ENCODE data around the gene LSR. TPM values are rescaled to one million over a fixed set of nuclear protein-coding genes. Genes with fewer than 3 reads are reported as not detected.

LSR gene
- polyA plus RNA-seq, 1 donor, result 3.7 TPM

GRCh38 chr19:35247526-35248309, 1.1 kb upstream of the LSR start:
- no peak for DNase-seq (ENCODE audit: low read depth)

DNA sequence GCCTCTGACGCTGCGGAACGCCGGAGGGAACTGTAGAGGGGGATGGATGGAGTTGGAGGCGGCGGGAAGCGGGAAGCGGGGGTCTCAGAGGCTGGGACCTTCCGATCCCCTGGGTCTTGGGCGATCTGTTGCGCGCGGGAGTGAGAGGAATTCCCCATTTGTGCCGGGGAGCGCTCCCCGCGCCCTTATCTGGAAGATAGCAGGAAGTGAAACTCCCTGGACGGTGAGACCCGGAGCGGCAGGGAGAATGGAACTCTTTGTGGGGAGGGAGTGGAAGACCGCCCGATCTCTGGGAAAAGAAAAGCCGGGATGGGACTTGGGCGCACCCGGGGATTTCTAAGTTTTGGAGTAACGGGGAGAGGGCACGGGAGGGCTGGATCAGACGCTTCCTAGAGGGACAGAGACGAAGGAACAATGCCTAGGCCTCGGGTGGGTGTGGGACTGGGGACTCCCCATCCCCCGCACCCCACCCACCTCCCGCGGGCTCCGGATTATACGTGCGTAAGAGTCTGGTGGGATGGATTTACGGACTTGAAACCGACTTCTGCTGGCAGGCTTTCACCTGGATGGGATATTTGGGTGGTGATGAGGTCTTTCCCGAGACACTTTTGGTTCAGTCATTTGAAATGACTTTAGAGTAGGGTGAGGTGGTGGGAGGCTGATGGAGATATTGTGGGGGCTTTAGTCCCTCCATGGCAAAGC, 495 bp downstream of the LSR start:
- no peak for DNase-seq (ENCODE audit: low read depth)

- no peak for DNase-seq (ENCODE audit: low read depth)
Measured at GRCh38 chr19:35249848-35250711, 1.3 kb downstream of the LSR start.

DNA sequence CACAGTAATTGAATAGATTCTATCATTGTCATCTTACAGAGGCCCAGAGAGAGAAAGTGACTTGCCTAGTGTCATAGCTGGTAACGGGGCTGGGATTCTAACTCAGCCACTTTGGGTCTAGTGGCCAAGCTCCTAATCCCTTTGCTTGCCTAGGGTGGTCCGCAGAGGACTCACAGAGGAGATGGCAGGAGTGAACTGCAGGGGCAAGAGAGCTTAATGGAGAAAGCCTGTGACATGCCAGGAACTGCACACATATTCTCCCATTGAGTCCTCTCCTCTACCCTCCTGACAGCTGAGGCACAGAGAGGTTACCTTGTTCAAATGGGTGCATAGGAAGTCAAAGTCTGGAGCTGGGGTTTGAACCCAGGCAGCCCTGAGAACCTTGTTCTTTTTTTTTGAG, 2.7 kb downstream of the LSR start:
- DNase-seq (ENCODE audit: low read depth), result no peak

- DNase-seq (ENCODE audit: low read depth), result no peak
Measured at GRCh38 chr19:35253316-35254286, 4.8 kb downstream of the LSR start.

DNA sequence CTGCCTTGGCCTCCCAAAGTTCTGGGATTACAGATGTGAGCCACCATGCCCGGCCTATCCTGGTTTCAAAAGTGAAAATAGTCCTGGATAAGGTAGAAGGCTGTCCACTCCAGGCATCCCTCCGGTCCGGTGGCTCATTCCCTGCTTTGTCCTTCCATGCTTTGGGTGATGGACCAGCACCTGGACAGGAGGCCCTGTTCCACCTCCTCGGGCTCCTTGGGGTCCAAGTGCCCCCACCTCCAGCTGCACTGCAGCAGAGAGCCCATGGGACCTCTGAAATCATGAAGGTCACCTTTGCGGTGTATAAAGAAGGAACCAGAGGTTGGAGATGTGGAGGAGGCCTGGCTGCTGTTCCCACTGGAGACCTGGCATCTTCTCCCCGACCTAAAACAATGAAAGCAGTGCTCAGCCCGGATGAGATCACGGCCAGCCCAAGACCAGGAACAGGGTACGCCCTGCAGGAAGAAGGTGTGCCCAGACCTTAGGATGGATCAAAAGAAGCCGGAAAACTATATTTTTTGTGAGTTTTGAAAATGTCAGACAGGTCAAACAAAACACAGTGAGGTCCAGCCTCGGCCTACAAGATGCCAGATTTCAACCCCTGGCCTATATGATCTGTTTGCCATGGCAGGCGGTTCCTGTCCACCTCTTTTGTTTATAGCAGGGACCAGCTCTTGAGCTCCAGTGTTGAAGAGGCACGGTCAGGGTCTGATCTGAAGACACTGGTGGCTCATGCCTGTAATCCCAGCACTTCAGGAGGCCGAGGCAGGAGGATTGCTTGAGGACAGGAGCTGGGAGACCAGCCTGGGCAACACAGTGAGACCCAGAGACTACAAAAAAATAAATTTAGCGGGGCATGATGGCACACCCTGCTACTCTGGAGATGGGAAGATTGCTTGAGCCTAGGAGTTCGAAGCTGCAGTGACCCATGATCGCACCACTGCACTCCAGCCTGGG, 5.8 kb downstream of the LSR start:
- no peak for DNase-seq (ENCODE audit: low read depth)

DNA sequence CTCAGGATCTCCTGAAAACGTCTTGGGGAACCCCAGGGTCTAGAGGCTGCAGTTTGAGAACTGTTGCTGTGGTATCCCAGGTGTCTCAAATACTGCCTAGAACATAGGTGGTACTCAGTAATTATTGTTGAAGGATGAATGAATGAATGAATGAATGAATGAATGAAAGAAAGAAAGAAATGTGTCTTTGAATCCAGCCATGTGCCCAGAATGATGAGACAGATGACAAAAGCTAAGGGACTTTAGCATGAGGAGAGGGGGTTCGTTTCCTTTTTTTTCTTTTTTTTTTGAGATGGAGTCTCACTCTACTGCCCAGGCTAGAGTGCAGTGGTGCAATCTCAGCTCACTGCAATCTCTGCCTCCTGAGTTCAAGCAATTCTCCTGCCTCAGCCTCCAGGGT, 7.8 kb downstream of the LSR start:
- DNase-seq (ENCODE audit: low read depth), result no peak

- DNase-seq (ENCODE audit: low read depth), result no peak
Measured at GRCh38 chr19:35257113-35257461, 8.3 kb downstream of the LSR start.

GRCh38 chr19:35260694-35261304, 12.0 kb downstream of the LSR start:
- no peak for DNase-seq (ENCODE audit: low read depth)

GRCh38 chr19:35261356-35262100, 12.7 kb downstream of the LSR start:
- no peak for DNase-seq (ENCODE audit: low read depth)

GRCh38 chr19:35262101-35262761, 13.4 kb downstream of the LSR start:
- no peak for DNase-seq (ENCODE audit: low read depth)

- no peak for DNase-seq (ENCODE audit: low read depth)
Measured at GRCh38 chr19:35264268-35265125, 15.7 kb downstream of the LSR start.

- no peak for DNase-seq (ENCODE audit: low read depth)
Measured at GRCh38 chr19:35265126-35265899, 16.5 kb downstream of the LSR start.

DNA sequence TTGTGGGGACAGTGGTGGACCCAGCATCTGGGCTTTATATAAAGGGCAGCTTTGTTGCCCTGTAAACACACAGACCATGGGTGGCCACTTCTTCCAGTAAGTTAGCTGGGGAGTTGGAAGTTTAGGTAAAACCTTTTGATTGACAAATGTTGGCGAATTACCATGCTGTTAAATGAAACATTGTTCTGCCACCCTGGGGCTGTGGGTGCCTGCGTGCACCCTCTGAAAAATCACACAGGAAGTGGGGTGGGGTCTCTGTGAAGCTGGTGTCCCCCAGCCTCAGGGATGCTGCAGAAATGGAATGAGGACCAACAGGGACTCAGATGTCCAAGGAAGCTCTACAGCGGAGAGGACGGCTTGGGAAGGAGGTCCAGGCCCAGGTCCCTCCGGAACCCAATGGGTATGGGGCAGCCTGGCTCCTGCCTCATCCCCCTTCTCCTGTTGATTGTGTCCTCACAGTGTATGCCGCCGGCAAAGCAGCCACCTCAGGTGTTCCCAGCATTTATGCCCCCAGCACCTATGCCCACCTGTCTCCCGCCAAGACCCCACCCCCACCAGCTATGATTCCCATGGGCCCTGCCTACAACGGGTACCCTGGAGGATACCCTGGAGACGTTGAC, 17.2 kb downstream of the LSR start:
- no peak for DNase-seq (ENCODE audit: low read depth)

- no peak for DNase-seq (ENCODE audit: low read depth)
Measured at GRCh38 chr19:35266520-35267352, 17.9 kb downstream of the LSR start.
